ENCODE measurements around the gene LDHB. TPM values are rescaled to one million over a fixed set of nuclear protein-coding genes. Genes with fewer than 3 reads are reported as not detected.

The LDHB gene
- 1,305 and 1,321 TPM in 2 replicates for total RNA-seq

DNA sequence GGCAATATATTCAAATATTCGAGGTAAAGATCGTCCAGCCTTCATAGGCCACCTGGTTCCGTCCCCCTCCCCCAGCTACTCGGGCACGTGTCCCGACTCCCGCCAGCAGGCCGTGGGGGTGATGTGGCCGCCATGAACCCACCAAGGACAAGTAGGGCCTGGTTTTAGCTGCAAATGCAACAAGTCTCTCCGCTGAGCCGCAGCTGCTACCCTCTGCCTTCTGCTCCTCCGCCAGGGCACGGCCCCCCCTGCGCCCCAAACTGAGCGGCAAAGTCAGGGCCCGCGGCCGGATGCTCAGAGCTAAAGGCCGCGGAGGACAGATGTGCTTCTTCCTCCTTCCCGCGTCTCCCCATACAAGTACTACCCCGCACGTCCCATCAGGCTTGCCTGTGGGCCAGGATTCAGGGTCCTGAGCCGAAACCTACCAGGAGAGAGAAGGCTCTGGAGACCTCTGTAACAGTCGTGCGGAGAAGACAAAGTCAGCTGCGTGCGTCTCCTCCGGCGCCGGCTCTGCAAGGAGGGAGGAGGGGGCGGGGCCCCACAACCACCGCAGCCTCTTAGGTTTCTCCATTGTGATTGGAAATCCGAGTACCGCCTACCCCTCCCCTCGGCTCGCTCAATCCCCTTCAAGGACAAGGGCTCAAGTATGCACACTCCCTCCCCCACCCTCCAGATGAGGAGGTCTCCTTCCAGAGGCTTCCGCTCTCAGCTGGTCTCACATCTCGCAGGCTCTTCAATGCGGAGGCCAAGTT, at the start of gene LDHB:
TSS of gene LDHB (minus strand) at position 517 of the 752 bp plus-strand sequence. CDS start 3,171 bp downstream, outside the sequence.
- intact Hi-C loops (cut with micrococcal nuclease), result loop anchor here (1.0 to 2.0 kb wide), 6 partner anchors 23 to 389 kb away; partner anchors contain the start of genes CMAS and PYROXD1
- H3K9me3 Mint-ChIP-seq, result no peaks in the 10 kb centered on the region
- H3K36me3 Mint-ChIP-seq (ENCODE audit: low read depth), result peaks cover 48% of the 10 kb centered on the region
- H3K4me3 Mint-ChIP-seq (ENCODE audit: low read depth), result peak within 1 kb of the TSS; percentile 99
- H3K27me3 Mint-ChIP-seq (ENCODE audit: low read depth), result no peaks in the 10 kb centered on the region
- H3K4me1 Mint-ChIP-seq (ENCODE audit: low read depth), result peaks cover 37% of the 10 kb centered on the region
- H3K27ac Mint-ChIP-seq, result peak within 1 kb of the TSS; percentile 99
- peak; percentile 93 for DNase-seq (ENCODE audit: low spot score)

DNA sequence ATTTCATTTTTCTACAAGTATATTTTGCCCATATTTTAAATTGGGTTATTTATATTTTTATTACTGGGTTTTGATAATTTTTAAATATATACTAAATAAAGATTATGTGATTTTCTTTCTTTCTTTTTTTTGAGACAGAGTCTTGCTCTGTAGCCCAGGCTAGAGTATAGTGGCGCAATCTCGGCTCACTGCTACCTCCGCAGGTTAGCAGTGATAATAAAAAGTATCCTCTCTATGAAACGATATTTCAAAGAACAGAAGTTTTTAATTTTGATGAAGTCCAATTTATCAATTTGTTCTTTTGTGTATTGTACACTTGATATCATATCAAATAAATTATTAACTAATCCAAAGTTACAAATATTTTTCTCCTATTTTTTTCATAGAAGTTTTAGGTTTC, 47.2 kb upstream of the LDHB start:
- peaks cover 11% of the 10 kb centered on the region for H3K27me3 Mint-ChIP-seq (ENCODE audit: low read depth)
- H3K4me3 Mint-ChIP-seq (ENCODE audit: low read depth), result no peak overlapping the region
- no peak for DNase-seq (ENCODE audit: low spot score)
- no peaks in the 10 kb centered on the region for H3K9me3 Mint-ChIP-seq
- no peaks in the 10 kb centered on the region for H3K36me3 Mint-ChIP-seq (ENCODE audit: low read depth)
- intact Hi-C loops (cut with micrococcal nuclease), result no loop called here
- no peak overlapping the region for H3K27ac Mint-ChIP-seq
- no peaks in the 10 kb centered on the region for H3K4me1 Mint-ChIP-seq (ENCODE audit: low read depth)

DNA sequence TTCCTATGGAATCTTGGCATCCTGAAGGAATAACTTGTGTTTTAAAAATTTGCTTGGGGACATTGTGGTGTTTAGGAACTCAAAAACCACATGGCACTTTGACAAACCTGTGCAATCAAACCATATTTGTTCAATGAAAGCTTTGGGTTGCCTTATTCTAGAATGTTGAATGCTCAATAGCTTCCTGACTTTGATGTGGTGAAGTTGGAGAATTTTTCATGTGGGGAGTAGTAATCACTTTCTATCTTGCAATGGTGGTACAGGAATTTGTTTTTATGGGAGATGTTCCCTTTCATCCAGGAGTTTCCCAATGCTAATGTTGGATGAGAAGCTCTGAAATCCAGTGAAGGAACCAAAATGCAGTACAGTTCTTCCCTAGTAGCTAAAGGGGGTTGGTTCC, 42.2 kb upstream of the LDHB start:
- H3K9me3 Mint-ChIP-seq, result no peaks in the 10 kb centered on the region
- H3K27ac Mint-ChIP-seq, result no peak overlapping the region
- no peak overlapping the region for H3K4me3 Mint-ChIP-seq (ENCODE audit: low read depth)
- peaks cover 6% of the 10 kb centered on the region for H3K4me1 Mint-ChIP-seq (ENCODE audit: low read depth)
- intact Hi-C loops (cut with micrococcal nuclease), result loop anchor here (5.0 kb wide), 2 partner anchors 637 to 742 kb away; no protein-coding TSS in a partner anchor
- peaks cover 5% of the 10 kb centered on the region for H3K27me3 Mint-ChIP-seq (ENCODE audit: low read depth)
- H3K36me3 Mint-ChIP-seq (ENCODE audit: low read depth), result no peaks in the 10 kb centered on the region
- DNase-seq (ENCODE audit: low spot score), result no peak

DNA sequence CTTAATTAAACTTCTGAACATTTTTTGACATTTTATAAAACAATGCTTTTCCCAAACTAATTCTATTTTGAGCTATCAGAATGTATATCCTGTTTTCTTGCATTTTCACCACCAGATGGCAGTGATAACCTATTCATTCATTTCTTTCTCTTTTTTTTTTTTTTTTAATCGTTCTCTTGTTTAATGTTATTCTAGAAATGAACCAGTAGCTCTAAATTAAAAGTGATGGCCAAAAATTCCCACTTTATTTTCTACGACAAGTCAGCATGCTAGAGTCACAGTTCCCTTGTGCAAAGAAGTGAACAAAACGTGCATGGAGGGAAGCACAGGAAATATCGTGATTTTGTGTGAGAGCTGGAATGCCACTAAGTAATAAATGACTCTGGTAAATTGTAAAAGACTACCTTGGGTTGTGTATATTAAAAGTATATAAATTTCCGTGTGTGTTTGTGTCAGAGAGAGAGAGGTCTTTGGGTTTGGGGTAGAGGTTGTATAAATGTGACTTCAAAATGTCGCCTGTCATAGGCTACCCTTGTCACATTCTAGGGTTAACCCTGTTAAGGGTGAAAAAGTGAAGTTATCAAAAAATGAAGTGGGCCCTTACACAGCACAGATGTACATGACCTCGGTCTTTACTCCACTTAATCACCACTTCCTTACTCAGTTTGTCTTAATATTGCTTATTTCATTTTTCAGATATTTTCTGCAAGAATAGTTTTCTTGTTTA, 40.4 kb upstream of the LDHB start:
- Mint-ChIP-seq H3K27ac (no peak overlapping the region), H3K27me3 (ENCODE audit: low read depth) (peaks cover 5% of the 10 kb centered on the region), H3K4me3 (ENCODE audit: low read depth) (no peak overlapping the region), H3K36me3 (ENCODE audit: low read depth) (no peaks in the 10 kb centered on the region), H3K9me3 (no peaks in the 10 kb centered on the region), H3K4me1 (ENCODE audit: low read depth) (peaks cover 6% of the 10 kb centered on the region)
- intact Hi-C loops (cut with micrococcal nuclease), result loop anchor here (1.0 to 5.0 kb wide), 3 partner anchors 321 to 744 kb away; no protein-coding TSS in a partner anchor
- DNase-seq (ENCODE audit: low spot score), result no peak

DNA sequence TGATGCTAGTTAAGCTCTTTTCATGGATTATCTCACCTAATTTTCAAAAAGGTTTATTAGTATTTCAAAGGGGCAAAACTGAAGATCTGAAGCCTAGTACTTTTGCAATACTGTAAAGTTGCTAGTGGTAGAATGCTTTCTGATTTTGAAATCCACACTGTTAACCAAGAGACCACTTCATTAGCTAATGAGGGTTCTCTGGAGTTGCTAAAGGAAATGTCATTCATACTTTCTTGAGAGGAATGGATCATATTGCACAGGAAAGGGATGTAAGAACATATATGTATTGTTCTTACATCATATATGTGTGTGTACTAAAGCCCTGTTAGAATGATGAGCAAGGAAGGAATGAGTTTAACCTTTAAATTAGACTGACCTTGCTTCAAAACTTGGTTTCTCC, 39.0 kb upstream of the LDHB start:
- Mint-ChIP-seq H3K27me3 (ENCODE audit: low read depth) (peaks cover 5% of the 10 kb centered on the region), H3K4me1 (ENCODE audit: low read depth) (peaks cover 6% of the 10 kb centered on the region), H3K9me3 (no peaks in the 10 kb centered on the region), H3K27ac (no peak overlapping the region), H3K4me3 (ENCODE audit: low read depth) (no peak overlapping the region), H3K36me3 (ENCODE audit: low read depth) (no peaks in the 10 kb centered on the region)
- intact Hi-C loops (cut with micrococcal nuclease), result loop anchor here (1.0 to 5.0 kb wide), 3 partner anchors 323 to 746 kb away; no protein-coding TSS in a partner anchor
- no peak for DNase-seq (ENCODE audit: low spot score)

DNA sequence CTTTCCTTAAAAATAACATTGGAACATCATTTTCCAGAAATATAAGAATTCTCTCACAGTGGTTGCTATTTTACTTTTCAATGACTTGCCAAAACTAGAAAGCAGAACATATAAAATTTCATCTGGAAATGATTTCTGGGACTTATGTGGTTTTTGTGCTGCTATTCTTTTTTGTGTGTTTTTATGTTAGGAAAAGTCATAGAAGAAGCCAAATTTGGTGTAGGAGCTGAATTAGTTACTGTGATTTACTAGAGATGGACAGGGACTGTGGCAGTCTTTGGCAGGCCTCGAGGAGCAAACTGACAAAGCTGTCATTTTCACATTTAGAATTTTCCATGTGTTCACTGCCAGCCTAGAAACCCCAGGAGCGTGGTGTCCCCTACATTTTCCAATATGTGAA, 38.3 kb upstream of the LDHB start:
- H3K36me3 Mint-ChIP-seq (ENCODE audit: low read depth), result no peaks in the 10 kb centered on the region
- intact Hi-C loops (cut with micrococcal nuclease), result loop anchor here (5.0 kb wide), 2 partner anchors 641 to 746 kb away; no protein-coding TSS in a partner anchor

DNA sequence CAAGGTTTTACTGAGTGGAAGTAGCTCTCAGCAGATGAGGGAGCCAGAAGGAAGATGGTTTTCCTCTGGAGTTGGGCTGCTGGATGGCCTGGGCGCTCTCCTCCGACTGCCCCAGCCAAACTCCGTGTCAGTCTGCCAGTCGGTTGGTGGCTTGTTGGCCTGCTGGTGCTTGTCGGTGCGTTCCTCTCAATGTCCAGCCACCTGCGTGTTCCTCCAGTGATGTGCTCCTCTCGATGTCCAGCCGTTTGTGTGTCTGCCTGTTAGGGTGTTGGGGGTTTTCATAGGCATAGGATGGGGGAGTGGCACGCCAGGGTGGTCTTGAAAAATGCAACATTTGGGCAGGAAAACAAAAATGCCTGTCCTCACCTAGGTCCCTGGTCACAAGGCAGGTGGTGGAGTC, 37.0 kb upstream of the LDHB start:
- peaks cover 11% of the 10 kb centered on the region for H3K4me1 Mint-ChIP-seq (ENCODE audit: low read depth)
- intact Hi-C loops (cut with micrococcal nuclease), result loop anchor here (5.0 kb wide), 2 partner anchors 643 to 748 kb away; no protein-coding TSS in a partner anchor
- no peak for DNase-seq (ENCODE audit: low spot score)
- H3K36me3 Mint-ChIP-seq (ENCODE audit: low read depth), result no peaks in the 10 kb centered on the region
- H3K27me3 Mint-ChIP-seq (ENCODE audit: low read depth), result no peaks in the 10 kb centered on the region
- peaks cover 3% of the 10 kb centered on the region for H3K9me3 Mint-ChIP-seq
- no peak overlapping the region for H3K4me3 Mint-ChIP-seq (ENCODE audit: low read depth)
- H3K27ac Mint-ChIP-seq, result no peak overlapping the region

More for the DNA sequence above, 38.3 kb upstream of the LDHB start:
- Mint-ChIP-seq H3K9me3 (no peaks in the 10 kb centered on the region), H3K4me3 (ENCODE audit: low read depth) (no peak overlapping the region), H3K4me1 (ENCODE audit: low read depth) (peaks cover 6% of the 10 kb centered on the region), H3K27ac (no peak overlapping the region), H3K27me3 (ENCODE audit: low read depth) (peaks cover 4% of the 10 kb centered on the region)
- no peak for DNase-seq (ENCODE audit: low spot score)

DNA sequence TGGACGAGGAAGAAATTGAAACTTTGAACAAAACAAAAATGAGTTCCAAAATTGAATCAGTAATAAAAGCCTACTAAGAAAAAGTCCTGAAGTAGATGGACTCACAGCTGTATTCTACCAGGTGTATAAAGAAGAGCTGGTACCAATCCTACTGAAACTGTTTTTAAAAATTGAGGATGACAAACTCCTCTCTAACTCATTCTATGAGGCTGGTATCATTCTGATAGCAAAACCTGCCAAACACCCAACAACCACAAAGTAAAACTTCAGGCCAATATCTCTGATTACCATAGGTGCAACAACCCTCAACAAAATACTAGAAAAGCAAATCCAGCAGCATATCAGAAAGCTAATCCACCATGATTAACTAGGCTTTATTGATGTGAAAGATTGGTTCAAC, 33.9 kb upstream of the LDHB start:
- H3K9me3 Mint-ChIP-seq, result peaks cover 13% of the 10 kb centered on the region
- no peak overlapping the region for H3K27ac Mint-ChIP-seq
- intact Hi-C loops (cut with micrococcal nuclease), result no loop called here
- H3K4me1 Mint-ChIP-seq (ENCODE audit: low read depth), result peaks cover 5% of the 10 kb centered on the region
- no peak for DNase-seq (ENCODE audit: low spot score)
- H3K36me3 Mint-ChIP-seq (ENCODE audit: low read depth), result no peaks in the 10 kb centered on the region
- no peaks in the 10 kb centered on the region for H3K27me3 Mint-ChIP-seq (ENCODE audit: low read depth)
- no peak overlapping the region for H3K4me3 Mint-ChIP-seq (ENCODE audit: low read depth)

DNA sequence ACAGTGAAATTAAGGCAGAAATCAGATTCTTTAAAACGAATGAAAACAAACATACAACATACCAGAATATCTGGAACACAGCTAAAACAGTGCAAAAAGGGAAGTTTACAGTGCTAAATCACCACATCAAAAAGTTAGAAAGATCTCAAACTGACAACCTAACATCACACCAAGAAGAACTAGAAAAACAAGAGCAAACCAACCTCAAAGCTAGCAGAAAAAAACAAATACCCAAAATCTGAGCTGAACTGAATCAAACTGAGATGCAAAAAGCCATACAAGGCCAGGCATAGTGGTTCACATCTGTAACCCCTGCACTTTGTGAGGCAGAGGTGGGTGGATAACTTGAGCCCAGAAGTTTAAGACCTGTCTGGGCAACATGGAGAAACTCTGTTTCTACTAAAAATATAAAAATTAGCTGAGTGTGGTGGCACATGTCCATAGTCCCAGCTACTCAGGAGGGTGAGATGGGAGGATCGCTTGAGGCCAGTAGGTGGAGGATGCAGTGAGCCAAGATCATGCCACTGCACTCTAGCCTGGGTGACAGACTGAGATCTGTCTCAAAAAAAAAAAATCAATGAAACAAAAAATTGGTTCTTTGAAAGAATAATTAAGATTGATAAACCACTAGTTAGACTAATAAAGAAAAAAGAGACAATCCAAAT, 33.2 kb upstream of the LDHB start:
- intact Hi-C loops (cut with micrococcal nuclease), result no loop called here
- Mint-ChIP-seq H3K36me3 (ENCODE audit: low read depth) (no peaks in the 10 kb centered on the region), H3K27ac (no peak overlapping the region), H3K4me1 (ENCODE audit: low read depth) (peaks cover 5% of the 10 kb centered on the region), H3K27me3 (ENCODE audit: low read depth) (no peaks in the 10 kb centered on the region), H3K4me3 (ENCODE audit: low read depth) (no peak overlapping the region), H3K9me3 (peaks cover 13% of the 10 kb centered on the region)
- DNase-seq (ENCODE audit: low spot score), result no peak

DNA sequence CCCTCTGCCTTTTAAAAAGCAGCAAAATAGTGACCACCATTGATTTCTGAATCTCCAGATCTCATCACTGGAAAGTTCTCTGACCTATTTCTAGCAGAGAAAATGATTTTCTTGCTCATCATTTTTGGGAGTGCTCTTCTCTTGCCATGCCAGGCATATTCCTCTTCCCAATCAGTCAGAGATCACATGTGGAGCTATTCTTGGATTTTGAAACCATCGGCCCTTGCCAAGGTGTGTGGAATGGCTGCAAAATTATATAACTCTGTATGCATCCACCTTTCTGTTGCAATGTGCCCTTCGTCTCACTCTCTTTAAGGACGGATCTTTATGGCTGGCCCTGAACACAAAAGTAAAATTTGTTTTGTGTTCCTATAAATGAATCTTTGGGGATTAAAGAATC, 25.5 kb upstream of the LDHB start:
- H3K9me3 Mint-ChIP-seq, result no peaks in the 10 kb centered on the region
- no peaks in the 10 kb centered on the region for H3K36me3 Mint-ChIP-seq (ENCODE audit: low read depth)
- H3K27me3 Mint-ChIP-seq (ENCODE audit: low read depth), result peaks cover 19% of the 10 kb centered on the region
- intact Hi-C loops (cut with micrococcal nuclease), result loop anchor here (5.0 kb wide), 2 partner anchors 371 to 386 kb away; no protein-coding TSS in a partner anchor
- DNase-seq (ENCODE audit: low spot score), result no peak
- H3K27ac Mint-ChIP-seq, result no peak overlapping the region
- no peak overlapping the region for H3K4me3 Mint-ChIP-seq (ENCODE audit: low read depth)
- H3K4me1 Mint-ChIP-seq (ENCODE audit: low read depth), result peaks cover 14% of the 10 kb centered on the region

DNA sequence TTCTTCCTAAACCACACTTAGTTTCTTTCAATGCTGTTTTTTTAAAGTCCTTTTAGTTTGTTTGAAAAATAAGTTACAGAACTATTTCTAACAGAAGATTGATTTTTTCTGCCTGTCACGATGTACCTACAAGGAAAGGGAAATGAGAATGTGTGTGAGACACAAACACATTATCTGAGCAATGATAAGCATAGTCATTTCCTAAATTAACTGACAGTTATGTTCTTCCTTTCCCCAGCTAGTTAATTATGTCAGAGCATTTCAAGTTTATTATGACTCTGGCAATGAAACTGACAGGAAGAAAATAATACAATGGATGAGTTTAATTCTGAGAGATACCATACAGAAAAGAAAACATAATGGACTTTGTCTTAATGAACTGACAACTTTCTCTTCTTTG, 21.3 kb upstream of the LDHB start:
- intact Hi-C loops (cut with micrococcal nuclease), result loop anchor here (2.0 to 5.0 kb wide), 3 partner anchors 117 to 430 kb away; no protein-coding TSS in a partner anchor
- H3K27ac Mint-ChIP-seq, result peak overlapping the region; percentile 42

DNA sequence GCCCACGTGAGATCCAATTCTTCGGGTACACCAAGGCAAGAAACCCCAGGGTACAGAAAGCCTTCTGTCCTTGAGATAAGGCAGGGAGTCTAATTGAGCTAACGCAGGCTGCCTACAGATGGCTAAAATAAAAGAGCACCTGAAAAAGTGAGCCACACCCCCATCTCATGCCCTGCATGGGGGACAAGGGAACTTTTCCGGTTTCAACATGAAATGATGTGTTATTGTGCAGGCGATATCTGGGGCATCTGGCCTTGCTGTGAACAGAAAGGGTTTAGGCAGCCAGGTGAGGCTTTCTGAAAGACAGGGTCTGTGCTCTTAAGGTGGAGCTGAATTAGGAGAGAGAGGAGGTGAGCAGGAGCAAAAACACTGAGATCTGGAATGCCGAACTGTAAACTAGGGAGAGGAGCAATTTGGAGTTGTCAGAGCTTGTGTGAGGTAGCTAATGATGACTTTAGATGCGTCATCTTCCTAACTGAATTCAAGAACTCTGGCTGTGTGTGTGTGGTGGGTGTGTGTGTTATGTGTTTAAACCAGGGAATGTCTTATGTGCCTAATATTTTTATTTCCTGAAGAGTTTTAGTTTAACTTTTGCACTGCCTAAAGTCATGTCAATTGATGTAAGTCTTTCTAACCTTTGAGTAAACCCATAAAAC, 20.1 kb upstream of the LDHB start:
- no peak for DNase-seq (ENCODE audit: low spot score)
- Mint-ChIP-seq H3K36me3 (ENCODE audit: low read depth) (no peaks in the 10 kb centered on the region), H3K4me1 (ENCODE audit: low read depth) (peaks cover 31% of the 10 kb centered on the region), H3K9me3 (no peaks in the 10 kb centered on the region), H3K4me3 (ENCODE audit: low read depth) (no peak overlapping the region), H3K27me3 (ENCODE audit: low read depth) (peaks cover 7% of the 10 kb centered on the region), H3K27ac (no peak overlapping the region)
- intact Hi-C loops (cut with micrococcal nuclease), result loop anchor here (2.0 to 5.0 kb wide), 3 partner anchors 115 to 429 kb away; no protein-coding TSS in a partner anchor

More for the DNA sequence above, 21.3 kb upstream of the LDHB start:
- Mint-ChIP-seq H3K4me1 (ENCODE audit: low read depth) (peaks cover 31% of the 10 kb centered on the region), H3K4me3 (ENCODE audit: low read depth) (no peak overlapping the region), H3K36me3 (ENCODE audit: low read depth) (no peaks in the 10 kb centered on the region), H3K9me3 (no peaks in the 10 kb centered on the region), H3K27me3 (ENCODE audit: low read depth) (peaks cover 14% of the 10 kb centered on the region)
- DNase-seq (ENCODE audit: low spot score), result no peak

Data from activated T-helper 2 cell treated with anti-CD3 and anti-CD28 coated beads, Interferon-gamma antibody, Interleukin-2, Interleukin-4, amounts not matched to agents 10 μg/mL and 5 μg/mL and 100 μg/mL, durations not matched to agents 14 hours and 24 hours and 36 hours (primary cell).